Lower lobe of right lung (tissue), 2 donors: ENCODE results near the gene SLIT1. TPM values are rescaled to one million over a fixed set of nuclear protein-coding genes. Genes with fewer than 3 reads are reported as not detected.

Experiments used
- ATAC-seq, 2 donors: fragments of 200-7000 bp; cut with Tn5 transposase; one replicate each; pipeline ENCODE4 v1.9.1; 2020 to 2022; ENCODE audit warnings: mild to moderate bottlenecking in 2 of 2, moderate library complexity in 2 of 2
- DNase-seq: peaks from one replicate; pipeline ENCODE4 v3.0.0-alpha.2; 2020
- H3K27ac ChIP-seq: fragments of 200-600 bp; one replicate; pipeline ENCODE4 v1.8.0; 2022
- H3K27me3 ChIP-seq: fragments of 200-600 bp; one replicate; pipeline ENCODE4 v1.8.0; 2022; ENCODE audit warnings: low read depth
- H3K36me3 ChIP-seq: fragments of 200-600 bp; one replicate; pipeline ENCODE4 v1.8.0; 2022; ENCODE audit warnings: mild to moderate bottlenecking
- H3K4me1 ChIP-seq: fragments of 200-600 bp; one replicate; pipeline ENCODE4 v1.8.0; 2022
- H3K4me3 ChIP-seq: fragments of 200-600 bp; one replicate; pipeline ENCODE4 v1.8.0; 2022; ENCODE audit warnings: mild to moderate bottlenecking
- H3K9me3 ChIP-seq: fragments of 200-600 bp; one replicate; pipeline ENCODE4 v1.8.0; 2022
- CTCF ChIP-seq: fragments of 200-600 bp; IDR thresholded peaks from one replicate; pipeline ENCODE4 v1.8.0; 2022; ENCODE audit warnings: antibody characterized with exemption, mild to moderate bottlenecking
- intact Hi-C: fragments of 100-400 bp; cut with DNase I; formaldehyde crosslinking; loops from one replicate; pipeline ENCODE4 v1.11.0; 2022
- total RNA-seq: library from RNA; stranded (reverse); fragmentation: NEBNext Ultra II Directional; extraction: Animal tissue kit (Norgen Biotek cat#: 25700); gene quantifications from one replicate; pipeline ENCODE4 v1.2.1, GENCODE V29; 2021
- donor health status: DM: no; HTN: yes; CAD: no; lungs with severe emphysema.

The SLIT1 gene
- total RNA-seq, 1 donor from 2014 or later = 0.41 TPM

GRCh38 chr10:97063271-97063982 is 122.3 kb downstream of the SLIT1 start:
- DNase-seq (no peak), ATAC-seq (no peak)
- Histone ChIP-seq H3K36me3 (no peaks in the 10 kb centered on the region), H3K27me3 (no peaks in the 10 kb centered on the region), H3K4me3 (no peak overlapping the region), H3K4me1 (no peaks in the 10 kb centered on the region), H3K27ac (no peak overlapping the region), H3K9me3 (no peaks in the 10 kb centered on the region)
- intact Hi-C loops = no loop called here
- no peak for TF ChIP-seq CTCF

GRCh38 chr10:97062456-97062855 is 123.3 kb downstream of the SLIT1 start:
- Histone ChIP-seq H3K36me3 (no peaks in the 10 kb centered on the region), H3K4me1 (no peaks in the 10 kb centered on the region), H3K27me3 (no peaks in the 10 kb centered on the region), H3K4me3 (no peak overlapping the region), H3K27ac (no peak overlapping the region), H3K9me3 (no peaks in the 10 kb centered on the region)
- DNase-seq (no peak), ATAC-seq (no peak)
- intact Hi-C loops = no loop called here
- no peak for TF ChIP-seq CTCF

- Histone ChIP-seq H3K27me3 (no peaks in the 10 kb centered on the region), H3K4me1 (no peaks in the 10 kb centered on the region), H3K9me3 (no peaks in the 10 kb centered on the region), H3K4me3 (no peak overlapping the region), H3K27ac (no peak overlapping the region), H3K36me3 (no peaks in the 10 kb centered on the region)
- ATAC-seq (no peak), DNase-seq (no peak)
- no peak for TF ChIP-seq CTCF
- intact Hi-C loops = no loop called here
Measured at GRCh38 chr10:97062046-97062445, 123.7 kb downstream of the SLIT1 start.

- H3K36me3 ChIP-seq = no peaks in the 10 kb centered on the region
- intact Hi-C loops = no loop called here
- no peak overlapping the region for H3K27ac ChIP-seq
- DNase-seq (no peak), ATAC-seq (no peak)
- H3K4me3 ChIP-seq = no peak overlapping the region
- no peaks in the 10 kb centered on the region for H3K4me1 ChIP-seq
- H3K27me3 ChIP-seq = no peaks in the 10 kb centered on the region
- no peaks in the 10 kb centered on the region for H3K9me3 ChIP-seq
- no peak for TF ChIP-seq CTCF
Measured at GRCh38 chr10:97061423-97061822, 124.3 kb downstream of the SLIT1 start.

GRCh38 chr10:97060441-97061084 is 125.2 kb downstream of the SLIT1 start:
- H3K27ac ChIP-seq = no peak overlapping the region
- H3K27me3 ChIP-seq = no peaks in the 10 kb centered on the region
- intact Hi-C loops = no loop called here
- ATAC-seq (no peak), DNase-seq (no peak)
- H3K9me3 ChIP-seq = no peaks in the 10 kb centered on the region
- H3K4me1 ChIP-seq = no peaks in the 10 kb centered on the region
- no peaks in the 10 kb centered on the region for H3K36me3 ChIP-seq
- H3K4me3 ChIP-seq = no peak overlapping the region
- no peak for TF ChIP-seq CTCF
